ENCODE results near the gene VRK2. TPM values are rescaled to one million over a fixed set of nuclear protein-coding genes. Genes with fewer than 3 reads are reported as not detected.
"Not testable (repeated sequence)": the region's sequence is repeated elsewhere in the genome, so short reads cannot be mapped to it uniquely, and the experiment has no call there.

Gene VRK2
- total RNA-seq, 2 donors from 2014 or later, result 26.3 to 27.1 TPM

GRCh38 chr2:58106896-58107295, 60.3 kb downstream of the VRK2 start:
- DNase-seq (ENCODE audit: low spot score) (no peak), ATAC-seq (no peak)
- peaks cover 11 to 14% of the 10 kb centered on the region in 2 donors for H3K4me1 Mint-ChIP-seq (ENCODE audit: low read depth in 2 of 2)
- no peak overlapping the region for H3K4me3 Mint-ChIP-seq
- H3K27ac Mint-ChIP-seq, result no peak overlapping the region
- H3K9me3 Mint-ChIP-seq, result no peaks in the 10 kb centered on the region
- H3K36me3 Mint-ChIP-seq, result peaks cover 9% of the 10 kb centered on the region
- H3K27me3 Mint-ChIP-seq, result no peaks in the 10 kb centered on the region

GRCh38 chr2:58107803-58108710, 61.5 kb downstream of the VRK2 start:
- ATAC-seq, result peak in 1 of 2 donors; percentile 46
- Mint-ChIP-seq H3K27me3 (no peaks in the 10 kb centered on the region), H3K9me3 (no peaks in the 10 kb centered on the region), H3K4me3 (no peak overlapping the region), H3K27ac (peak overlapping the region in 1 of 2 donors; percentile 4), H3K36me3 (peaks cover 9% of the 10 kb centered on the region), H3K4me1 (ENCODE audit: low read depth in 2 of 2) (peaks cover 11 to 14% of the 10 kb centered on the region in 2 donors)
- DNase-seq (ENCODE audit: low spot score), result no peak

GRCh38 chr2:58109481-58109880, 62.9 kb downstream of the VRK2 start:
- Mint-ChIP-seq H3K27ac (no peak overlapping the region), H3K9me3 (no peaks in the 10 kb centered on the region), H3K27me3 (no peaks in the 10 kb centered on the region), H3K36me3 (peaks cover 4% of the 10 kb centered on the region), H3K4me3 (no peak overlapping the region), H3K4me1 (ENCODE audit: low read depth in 2 of 2) (peaks cover 14 to 18% of the 10 kb centered on the region in 2 donors)
- ATAC-seq (no peak), DNase-seq (ENCODE audit: low spot score) (no peak)

- no peak overlapping the region for H3K4me3 Mint-ChIP-seq
- ATAC-seq (no peak), DNase-seq (ENCODE audit: low spot score) (no peak)
- H3K27me3 Mint-ChIP-seq, result no peaks in the 10 kb centered on the region
- H3K4me1 Mint-ChIP-seq (ENCODE audit: low read depth in 2 of 2), result peaks cover 14 to 28% of the 10 kb centered on the region in 2 donors
- H3K9me3 Mint-ChIP-seq, result no peaks in the 10 kb centered on the region
- peaks cover 4% of the 10 kb centered on the region for H3K36me3 Mint-ChIP-seq
- no peak overlapping the region for H3K27ac Mint-ChIP-seq
Measured at GRCh38 chr2:58110765-58111164, 64.2 kb downstream of the VRK2 start.

GRCh38 chr2:58113563-58113962, 67.0 kb downstream of the VRK2 start:
- peaks cover 3 to 26% of the 10 kb centered on the region in 2 donors for H3K4me1 Mint-ChIP-seq (ENCODE audit: low read depth in 2 of 2)
- H3K4me3 Mint-ChIP-seq; H3K36me3 Mint-ChIP-seq; DNase-seq (ENCODE audit: low spot score); H3K27ac Mint-ChIP-seq; ATAC-seq; H3K9me3 Mint-ChIP-seq; H3K27me3 Mint-ChIP-seq: not testable (repeated sequence)

GRCh38 chr2:58120626-58121229, 74.1 kb downstream of the VRK2 start:
- Mint-ChIP-seq H3K4me1 (ENCODE audit: low read depth in 2 of 2) (peaks cover 10 to 15% of the 10 kb centered on the region in 2 donors), H3K9me3 (no peaks in the 10 kb centered on the region), H3K27ac (no peak overlapping the region), H3K27me3 (no peaks in the 10 kb centered on the region), H3K4me3 (no peak overlapping the region), H3K36me3 (peaks cover 10% of the 10 kb centered on the region)
- DNase-seq (ENCODE audit: low spot score) (no peak), ATAC-seq (peak in 1 of 2 donors; percentile 49)

GRCh38 chr2:58122040-58122439, 75.4 kb downstream of the VRK2 start:
- H3K4me1 Mint-ChIP-seq (ENCODE audit: low read depth in 2 of 2), result peaks cover 10 to 11% of the 10 kb centered on the region in 2 donors
- no peak for ATAC-seq
- H3K27ac Mint-ChIP-seq, result no peak overlapping the region
- H3K27me3 Mint-ChIP-seq, result no peaks in the 10 kb centered on the region
- H3K9me3 Mint-ChIP-seq, result no peaks in the 10 kb centered on the region
- no peak overlapping the region for H3K4me3 Mint-ChIP-seq
- no peak for DNase-seq (ENCODE audit: low spot score)
- peaks cover 10% of the 10 kb centered on the region for H3K36me3 Mint-ChIP-seq

GRCh38 chr2:58122540-58122939, 75.9 kb downstream of the VRK2 start:
- Mint-ChIP-seq H3K9me3 (no peaks in the 10 kb centered on the region), H3K4me1 (ENCODE audit: low read depth in 2 of 2) (peaks cover 10% of the 10 kb centered on the region in 2 donors), H3K36me3 (peaks cover 10% of the 10 kb centered on the region), H3K27ac (no peak overlapping the region), H3K4me3 (no peak overlapping the region), H3K27me3 (no peaks in the 10 kb centered on the region)
- ATAC-seq, result no peak
- no peak for DNase-seq (ENCODE audit: low spot score)

GRCh38 chr2:58127111-58127510, 80.5 kb downstream of the VRK2 start:
- H3K9me3 Mint-ChIP-seq, result no peaks in the 10 kb centered on the region
- DNase-seq (ENCODE audit: low spot score), result no peak
- ATAC-seq, result no peak

GRCh38 chr2:58130238-58130637, 83.6 kb downstream of the VRK2 start:
- no peak for DNase-seq (ENCODE audit: low spot score)
- no peak overlapping the region for H3K27ac Mint-ChIP-seq
- no peak overlapping the region for H3K4me3 Mint-ChIP-seq
- peaks cover 5% of the 10 kb centered on the region for H3K36me3 Mint-ChIP-seq
- no peaks in the 10 kb centered on the region for H3K4me1 Mint-ChIP-seq (ENCODE audit: low read depth in 2 of 2)
- H3K27me3 Mint-ChIP-seq, result no peaks in the 10 kb centered on the region
- no peaks in the 10 kb centered on the region for H3K9me3 Mint-ChIP-seq
- no peak for ATAC-seq

More at GRCh38 chr2:58127111-58127510, 80.5 kb downstream of the VRK2 start:
- Mint-ChIP-seq H3K4me1 (ENCODE audit: low read depth in 2 of 2) (no peaks in the 10 kb centered on the region), H3K4me3 (no peak overlapping the region), H3K27ac (no peak overlapping the region), H3K36me3 (peaks cover 9% of the 10 kb centered on the region), H3K27me3 (no peaks in the 10 kb centered on the region)

- no peaks in the 10 kb centered on the region for H3K4me1 Mint-ChIP-seq (ENCODE audit: low read depth in 2 of 2)
- peaks cover 5% of the 10 kb centered on the region for H3K36me3 Mint-ChIP-seq
- H3K4me3 Mint-ChIP-seq, result no peak overlapping the region
- no peak overlapping the region for H3K27ac Mint-ChIP-seq
- ATAC-seq, result no peak
- no peak for DNase-seq (ENCODE audit: low spot score)
- H3K27me3 Mint-ChIP-seq, result no peaks in the 10 kb centered on the region
- no peaks in the 10 kb centered on the region for H3K9me3 Mint-ChIP-seq
Measured at GRCh38 chr2:58131191-58132011, 84.8 kb downstream of the VRK2 start.

GRCh38 chr2:58133395-58133794, 86.8 kb downstream of the VRK2 start:
- ATAC-seq (no peak), DNase-seq (ENCODE audit: low spot score) (no peak)
- no peak overlapping the region for H3K27ac Mint-ChIP-seq
- no peaks in the 10 kb centered on the region for H3K9me3 Mint-ChIP-seq
- H3K4me1 Mint-ChIP-seq (ENCODE audit: low read depth in 2 of 2), result no peaks in the 10 kb centered on the region
- H3K4me3 Mint-ChIP-seq, result no peak overlapping the region
- H3K27me3 Mint-ChIP-seq, result no peaks in the 10 kb centered on the region
- peaks cover 5% of the 10 kb centered on the region for H3K36me3 Mint-ChIP-seq

GRCh38 chr2:58135861-58136260, 89.3 kb downstream of the VRK2 start:
- Mint-ChIP-seq H3K27ac (no peak overlapping the region), H3K9me3 (no peaks in the 10 kb centered on the region), H3K36me3 (peaks cover 14% of the 10 kb centered on the region), H3K4me3 (no peak overlapping the region), H3K4me1 (ENCODE audit: low read depth in 2 of 2) (no peaks in the 10 kb centered on the region), H3K27me3 (no peaks in the 10 kb centered on the region)
- DNase-seq (ENCODE audit: low spot score), result no peak
- ATAC-seq, result no peak

Data from natural killer cell treated with Interleukin-12 subunit alpha and Interleukin-12 subunit beta and Interleukin-15 and Interleukin-18, amount 100 ng/mL, for 72 hours (primary cell).